ENCODE results near the gene RFX4. TPM values are rescaled to one million over a fixed set of nuclear protein-coding genes. Genes with fewer than 3 reads are reported as not detected.

RFX4 gene
- total RNA-seq, 1 experiment from 2014 or later, result not detected

GRCh38 chr12:106753526-106753925, 170.7 kb downstream of the RFX4 start:
- no peak for ATAC-seq
- ChIA-PET CTCF (no interaction called here), POLR2A (no interaction called here), RAD21 (ENCODE audit: low non-redundant PET in 1 of 2, low total read pairs in 2 of 2, uncharacterized antibody in 2 of 2, unreplicated experiment in 2 of 2) (no interaction called here)
- no peak for DNase-seq (ENCODE audit: low read depth, low spot score)
- Histone ChIP-seq H3K79me2 (ENCODE audit: insufficient read depth, low read length) (no peaks in the 10 kb centered on the region), H3K4me2 (ENCODE audit: low read length) (no peak overlapping the region), H3K4me1 (ENCODE audit: control insufficient read depth in 1 of 2, insufficient read depth in 2 of 2, low read length in 2 of 2) (no peaks in the 10 kb centered on the region), H3K9ac (ENCODE audit: low read length) (no peak overlapping the region), H3K9me3 (ENCODE audit: control insufficient read depth in 1 of 2, insufficient read depth in 1 of 2, low read depth in 1 of 2, low read length in 2 of 2) (no peaks in the 10 kb centered on the region), H2AFZ (ENCODE audit: low read depth, low read length, poor library complexity, severe bottlenecking) (no peak overlapping the region), H4K20me1 (ENCODE audit: insufficient read depth) (no peaks in the 10 kb centered on the region), H3K36me3 (ENCODE audit: control insufficient read depth in 1 of 2, insufficient read depth in 2 of 2, low read length in 2 of 2) (no peaks in the 10 kb centered on the region), H3K9me2 (ENCODE audit: insufficient read depth) (no peaks in the 10 kb centered on the region), H3K27ac (ENCODE audit: low read depth, low read length) (no peak overlapping the region), H3K27me3 (ENCODE audit: insufficient read depth, low read length) (no peaks in the 10 kb centered on the region), H3K4me3 (replicated peaks in 1 of 2; ENCODE audit: low read depth in 1 of 2, low read length in 2 of 2) (no peak overlapping the region)
- intact Hi-C loops (cut with micrococcal nuclease), result no loop called here
- no TSS peak for BruUV-seq (replicated peaks)
- TF ChIP-seq SRF (IDR thresholded peaks at IDR 0.05; ENCODE audit: low read depth) (no peak), EGR1 (IDR thresholded peaks at IDR 0.05; ENCODE audit: low read depth) (no peak), ZFX (IDR thresholded peaks at IDR 0.05) (no peak), YY1 (IDR thresholded peaks at IDR 0.05; ENCODE audit: extremely low read depth, insufficient replicate concordance, low read depth, low read length) (no peak), SP1 (IDR thresholded peaks at IDR 0.05; ENCODE audit: low read depth) (no peak), CBX3 (IDR thresholded peaks at IDR 0.05; ENCODE audit: low read depth) (no peak), TCF7L2 (IDR thresholded peaks at IDR 0.05; ENCODE audit: borderline replicate concordance, extremely low read depth, insufficient read depth, insufficient read length) (no peak), EZH2phosphoT487 (IDR thresholded peaks at IDR 0.05; ENCODE audit: borderline replicate concordance) (no peak), POLR2AphosphoS5 (IDR thresholded peaks at IDR 0.05; ENCODE audit: low read depth, low read length) (no peak)
- TF ChIP-seq, protein P1, sequence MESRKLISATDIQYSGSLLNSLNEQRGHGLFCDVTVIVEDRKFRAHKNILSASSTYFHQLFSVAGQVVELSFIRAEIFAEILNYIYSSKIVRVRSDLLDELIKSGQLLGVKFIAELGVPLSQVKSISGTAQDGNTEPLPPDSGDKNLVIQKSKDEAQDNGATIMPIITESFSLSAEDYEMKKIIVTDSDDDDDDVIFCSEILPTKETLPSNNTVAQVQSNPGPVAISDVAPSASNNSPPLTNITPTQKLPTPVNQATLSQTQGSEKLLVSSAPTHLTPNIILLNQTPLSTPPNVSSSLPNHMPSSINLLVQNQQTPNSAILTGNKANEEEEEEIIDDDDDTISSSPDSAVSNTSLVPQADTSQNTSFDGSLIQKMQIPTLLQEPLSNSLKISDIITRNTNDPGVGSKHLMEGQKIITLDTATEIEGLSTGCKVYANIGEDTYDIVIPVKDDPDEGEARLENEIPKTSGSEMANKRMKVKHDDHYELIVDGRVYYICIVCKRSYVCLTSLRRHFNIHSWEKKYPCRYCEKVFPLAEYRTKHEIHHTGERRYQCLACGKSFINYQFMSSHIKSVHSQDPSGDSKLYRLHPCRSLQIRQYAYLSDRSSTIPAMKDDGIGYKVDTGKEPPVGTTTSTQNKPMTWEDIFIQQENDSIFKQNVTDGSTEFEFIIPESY (IDR thresholded peaks at IDR 0.05; ENCODE audit: extremely low read depth, insufficient replicate concordance, low read length), result no peak

All from HCT116 (cell line).